Glomerular endothelial cell (primary cell): ENCODE data around the gene STK24. TPM values are rescaled to one million over a fixed set of nuclear protein-coding genes. Genes with fewer than 3 reads are reported as not detected.
A peak's percentile ranks its signal among the peaks of the same experiment; 100 is the strongest.

Experiments used
- DNase-seq: peaks from one replicate; pipeline ENCODE4 v3.0.0-alpha.2; 2011; ENCODE audit warnings: low read depth, low spot score; ENCODE audit errors: extremely low read depth
- total RNA-seq: library from RNA; depleted of rRNA; stranded (reverse); fragments of >200 nt; gene quantifications from 2 replicates; pipeline ENCODE4 v1.2.3, GENCODE V29; 2015

Gene STK24
- total RNA-seq, 1 donor from 2014 or later: 84.1 TPM

- DNase-seq: no peak
These were observed 62.6 kb downstream of the STK24 start for GRCh38 chr13:98514288-98514687.

GRCh38 chr13:98513837-98514236 lies 63.1 kb downstream of the STK24 start:
- DNase-seq: no peak

- no peak for DNase-seq
These were observed 63.9 kb downstream of the STK24 start for GRCh38 chr13:98512774-98513665.

GRCh38 chr13:98511435-98511834 lies 65.5 kb downstream of the STK24 start:
- no peak for DNase-seq

- no peak for DNase-seq
These were observed 66.8 kb downstream of the STK24 start for GRCh38 chr13:98510156-98510509.

- DNase-seq: peak; percentile 79
These were observed 67.4 kb downstream of the STK24 start for GRCh38 chr13:98509271-98510155.

- DNase-seq: no peak
These were observed 68.2 kb downstream of the STK24 start for GRCh38 chr13:98508685-98509084.

GRCh38 chr13:98508280-98508679 lies 68.6 kb downstream of the STK24 start:
- DNase-seq: no peak

- DNase-seq: peak; percentile 56
These were observed 69.6 kb downstream of the STK24 start for GRCh38 chr13:98507282-98507797.

GRCh38 chr13:98506728-98507230 lies 70.1 kb downstream of the STK24 start:
- DNase-seq: no peak

- DNase-seq: no peak
These were observed 70.6 kb downstream of the STK24 start for GRCh38 chr13:98506322-98506721.

GRCh38 chr13:98505217-98505616 lies 71.7 kb downstream of the STK24 start:
- DNase-seq: no peak

- DNase-seq: no peak
These were observed 72.4 kb downstream of the STK24 start for GRCh38 chr13:98504371-98504963.

GRCh38 chr13:98504029-98504351 lies 72.9 kb downstream of the STK24 start:
- DNase-seq: no peak

GRCh38 chr13:98503175-98504028 lies 73.5 kb downstream of the STK24 start:
- DNase-seq: no peak

- no peak for DNase-seq
These were observed 75.9 kb downstream of the STK24 start for GRCh38 chr13:98500963-98501421.

GRCh38 chr13:98496966-98497365 lies 79.9 kb downstream of the STK24 start:
- DNase-seq: no peak

- no peak for DNase-seq
These were observed 80.5 kb downstream of the STK24 start for GRCh38 chr13:98496479-98496791.

GRCh38 chr13:98495627-98496478 lies 81.1 kb downstream of the STK24 start:
- no peak for DNase-seq
